ENCODE data around the gene PRAC2.

The PRAC2 gene

GRCh38 chr17:48734333-48735061 lies 11.5 kb downstream of the PRAC2 start:
- DNase-seq: no peak

- no peak for DNase-seq
These were observed 12.0 kb downstream of the PRAC2 start for GRCh38 chr17:48735062-48735351.

GRCh38 chr17:48737330-48738043 lies 14.5 kb downstream of the PRAC2 start:
- no peak for DNase-seq

- no peak for DNase-seq
These were observed 15.4 kb downstream of the PRAC2 start for GRCh38 chr17:48738424-48738802.

GRCh38 chr17:48738803-48739526 lies 16.0 kb downstream of the PRAC2 start:
- DNase-seq: no peak

- no peak for DNase-seq
These were observed 17.6 kb downstream of the PRAC2 start for GRCh38 chr17:48740537-48740936.

- no peak for DNase-seq
These were observed 22.6 kb downstream of the PRAC2 start for GRCh38 chr17:48745381-48746275.

GRCh38 chr17:48746916-48747444 lies 24.0 kb downstream of the PRAC2 start:
- no peak for DNase-seq

- no peak for DNase-seq
These were observed 24.7 kb downstream of the PRAC2 start for GRCh38 chr17:48747445-48748363.

GRCh38 chr17:48748718-48749566 lies 26.0 kb downstream of the PRAC2 start:
- DNase-seq: no peak

- no peak for DNase-seq
These were observed 26.9 kb downstream of the PRAC2 start for GRCh38 chr17:48749621-48750553.

- no peak for DNase-seq
These were observed 28.2 kb downstream of the PRAC2 start for GRCh38 chr17:48751172-48751571.

- no peak for DNase-seq
These were observed 28.9 kb downstream of the PRAC2 start for GRCh38 chr17:48751733-48752398.

GRCh38 chr17:48752399-48753288 lies 29.7 kb downstream of the PRAC2 start:
- DNase-seq: no peak

GRCh38 chr17:48753794-48754499 lies 31.0 kb downstream of the PRAC2 start:
- DNase-seq: no peak

GRCh38 chr17:48754500-48755261 lies 31.7 kb downstream of the PRAC2 start:
- no peak for DNase-seq
